Measurements from ENCODE around the gene KHDRBS1. TPM values are rescaled to one million over a fixed set of nuclear protein-coding genes. Genes with fewer than 3 reads are reported as not detected.

KHDRBS1 gene
- total RNA-seq, 1 donor, result 53.8 TPM

- no peak overlapping the region for H3K4me3 ChIP-seq (ENCODE audit: low read depth, low read length)
- TF ChIP-seq CTCF (IDR thresholded peaks at IDR 0.05; ENCODE audit: insufficient read depth, low read length), result no peak
- DNase-seq (ENCODE audit: low read depth), result no peak
Observed at GRCh38 chr1:32091176-32091575, 77.5 kb downstream of the KHDRBS1 start.

GRCh38 chr1:32091591-32091990, 77.9 kb downstream of the KHDRBS1 start:
- TF ChIP-seq CTCF (IDR thresholded peaks at IDR 0.05; ENCODE audit: insufficient read depth, low read length), result no peak
- no peak overlapping the region for H3K4me3 ChIP-seq (ENCODE audit: low read depth, low read length)
- no peak for DNase-seq (ENCODE audit: low read depth)

Small RNA genes lying within 50 kb of the gene (small RNA-seq; reads per million reads assigned to genes)
- 0.25 reads per million for gene MIR5585
- not detected for gene RF00017

Other genes with a start within 250 kb of the KHDRBS1 start
- 7.9 and 11.3 TPM in 2 replicates for gene ADGRB2, start 249.5 kb upstream of the KHDRBS1 start, total RNA-seq (ENCODE audit: low replicate concordance)
- gene SPOCD1, start 197.8 kb upstream of the KHDRBS1 start, total RNA-seq (ENCODE audit: low replicate concordance), result 3.4 and 37.2 TPM in 2 replicates
- gene PTP4A2, start 75.5 kb upstream of the KHDRBS1 start, total RNA-seq (ENCODE audit: low replicate concordance), result 428 and 692 TPM in 2 replicates
- gene TMEM39B, start 59.1 kb downstream of the KHDRBS1 start, total RNA-seq (ENCODE audit: low replicate concordance), result 3.3 and 9.0 TPM in 2 replicates
- gene KPNA6, start 94.2 kb downstream of the KHDRBS1 start, total RNA-seq (ENCODE audit: low replicate concordance), result 42.4 and 56.2 TPM in 2 replicates
- 39.7 and 98.0 TPM in 2 replicates for gene TXLNA, start 165.8 kb downstream of the KHDRBS1 start, total RNA-seq (ENCODE audit: low replicate concordance)
- gene CCDC28B, start 186.7 kb downstream of the KHDRBS1 start, total RNA-seq (ENCODE audit: low replicate concordance), result 6.0 and 16.1 TPM in 2 replicates
- 0.41 and 2.3 TPM in 2 replicates for gene IQCC, start 191.8 kb downstream of the KHDRBS1 start, total RNA-seq (ENCODE audit: low replicate concordance)
- gene DCDC2B, start 195.2 kb downstream of the KHDRBS1 start, total RNA-seq (ENCODE audit: low replicate concordance), result not detected in 2 replicates
- 18.3 and 21.0 TPM in 2 replicates for gene TMEM234, start 208.5 kb downstream of the KHDRBS1 start, total RNA-seq (ENCODE audit: low replicate concordance)
- 217 and 284 TPM in 2 replicates for gene EIF3I, start 208.5 kb downstream of the KHDRBS1 start, total RNA-seq (ENCODE audit: low replicate concordance)
- gene FAM167B, start 233.4 kb downstream of the KHDRBS1 start, total RNA-seq (ENCODE audit: low replicate concordance), result 1.4 and 2.1 TPM in 2 replicates
- not detected in 2 replicates for gene LCK, start 237.4 kb downstream of the KHDRBS1 start, total RNA-seq (ENCODE audit: low replicate concordance)

Measured in fibroblast of the aortic adventitia (primary cell).